ENCODE data around the gene MYLK4. TPM values are rescaled to one million over a fixed set of nuclear protein-coding genes. Genes with fewer than 3 reads are reported as not detected.

The MYLK4 gene
- total and polyA plus RNA-seq, 9 donors: 0.24 to 0.83 (median 0.50) TPM

- intact Hi-C loops (cut with DNase I): loop anchor here in 3 of 4 donors (5.0 to 10.0 kb wide), 3 partner anchors 282 to 1039 kb away; partner anchors contain the start of gene GMDS (in 1 of the 3)
- no peak overlapping the region for H3K4me3 ChIP-seq
- 94 to 99% (median 96%) methylated on average over 19 of the region's 19 CpGs for WGBS, 3 donors
- H3K36me3 ChIP-seq: no peaks in the 10 kb centered on the region
- H3K4me1 ChIP-seq (ENCODE audit: insufficient read depth): peaks cover 4% of the 10 kb centered on the region
- no peaks in the 10 kb centered on the region for H3K9me3 ChIP-seq
- H3K27me3 ChIP-seq: no peaks in the 10 kb centered on the region
- DNase-seq: no peak
- no peak overlapping the region for H3K27ac ChIP-seq
- TF ChIP-seq, protein P1, sequence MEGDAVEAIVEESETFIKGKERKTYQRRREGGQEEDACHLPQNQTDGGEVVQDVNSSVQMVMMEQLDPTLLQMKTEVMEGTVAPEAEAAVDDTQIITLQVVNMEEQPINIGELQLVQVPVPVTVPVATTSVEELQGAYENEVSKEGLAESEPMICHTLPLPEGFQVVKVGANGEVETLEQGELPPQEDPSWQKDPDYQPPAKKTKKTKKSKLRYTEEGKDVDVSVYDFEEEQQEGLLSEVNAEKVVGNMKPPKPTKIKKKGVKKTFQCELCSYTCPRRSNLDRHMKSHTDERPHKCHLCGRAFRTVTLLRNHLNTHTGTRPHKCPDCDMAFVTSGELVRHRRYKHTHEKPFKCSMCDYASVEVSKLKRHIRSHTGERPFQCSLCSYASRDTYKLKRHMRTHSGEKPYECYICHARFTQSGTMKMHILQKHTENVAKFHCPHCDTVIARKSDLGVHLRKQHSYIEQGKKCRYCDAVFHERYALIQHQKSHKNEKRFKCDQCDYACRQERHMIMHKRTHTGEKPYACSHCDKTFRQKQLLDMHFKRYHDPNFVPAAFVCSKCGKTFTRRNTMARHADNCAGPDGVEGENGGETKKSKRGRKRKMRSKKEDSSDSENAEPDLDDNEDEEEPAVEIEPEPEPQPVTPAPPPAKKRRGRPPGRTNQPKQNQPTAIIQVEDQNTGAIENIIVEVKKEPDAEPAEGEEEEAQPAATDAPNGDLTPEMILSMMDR (IDR thresholded peaks at IDR 0.05): no peak
- no peak for TF ChIP-seq EP300 (IDR thresholded peaks at IDR 0.05)
- TF ChIP-seq POLR2A (IDR thresholded peaks at IDR 0.05): no peak
Observed at GRCh38 chr6:2636672-2637071, 114.0 kb downstream of the MYLK4 start.

DNA sequence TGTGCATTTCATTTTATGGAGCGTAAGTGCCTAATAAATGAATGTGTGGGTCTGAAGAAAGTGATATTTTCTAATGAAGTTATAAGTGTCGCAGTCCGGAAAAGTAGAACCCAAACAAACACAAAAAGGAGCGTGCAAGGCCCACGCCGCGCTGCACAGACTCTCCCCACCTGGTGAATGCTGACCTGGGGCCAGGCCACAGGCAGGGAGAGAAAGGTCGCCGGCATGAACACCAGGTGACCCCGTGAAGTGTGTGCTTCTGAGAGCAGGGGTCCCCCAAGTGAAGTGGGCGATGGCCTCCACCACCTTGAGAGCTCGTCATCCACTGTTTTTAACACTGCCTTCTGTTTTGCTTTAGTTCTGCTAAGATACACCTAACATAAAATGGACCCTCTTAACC lies 114.8 kb downstream of the MYLK4 start:
- Histone ChIP-seq H3K4me1 (ENCODE audit: insufficient read depth) (peaks cover 5% of the 10 kb centered on the region), H3K36me3 (no peaks in the 10 kb centered on the region), H3K4me3 (no peak overlapping the region), H3K27ac (no peak overlapping the region), H3K27me3 (no peaks in the 10 kb centered on the region), H3K9me3 (no peaks in the 10 kb centered on the region)
- 90 to 96% (median 95%) methylated on average over 12 of the region's 12 CpGs for WGBS, 3 donors
- DNase-seq: no peak
- intact Hi-C loops (cut with DNase I): loop anchor here in 3 of 4 donors (5.0 to 10.0 kb wide), 3 partner anchors 281 to 1039 kb away; partner anchors contain the start of gene GMDS (in 1 of the 3)
- no peak for TF ChIP-seq POLR2A (IDR thresholded peaks at IDR 0.05)

- Histone ChIP-seq H3K4me1 (ENCODE audit: insufficient read depth) (peaks cover 5% of the 10 kb centered on the region), H3K4me3 (peak overlapping the region; percentile 41), H3K9me3 (no peaks in the 10 kb centered on the region), H3K27ac (peak overlapping the region; percentile 15 to 34), H3K36me3 (no peaks in the 10 kb centered on the region), H3K27me3 (no peaks in the 10 kb centered on the region)
- intact Hi-C loops (cut with DNase I): loop anchor here in 3 of 4 donors (5.0 to 10.0 kb wide), 3 partner anchors 280 to 1037 kb away; no protein-coding TSS in a partner anchor
- no peak for TF ChIP-seq EP300 (IDR thresholded peaks at IDR 0.05)
- TF ChIP-seq, protein P1 (IDR thresholded peaks at IDR 0.05): peak; percentile 91 to 99 (median 96)
- no peak for TF ChIP-seq POLR2A (IDR thresholded peaks at IDR 0.05)
- 0 to 1% (median 1%) methylated on average over 67 of the region's 67 CpGs for WGBS, 3 donors
- peak; percentile 82 to 91 (median 88) for DNase-seq
Observed at GRCh38 chr6:2634139-2634964, 116.4 kb downstream of the MYLK4 start.

GRCh38 chr6:2633736-2634135 lies 117.0 kb downstream of the MYLK4 start:
- WGBS, 3 donors: 25 to 40% (median 27%) methylated on average over 13 of the region's 13 CpGs
- no peaks in the 10 kb centered on the region for H3K9me3 ChIP-seq
- H3K36me3 ChIP-seq: no peaks in the 10 kb centered on the region
- peak overlapping the region; percentile 41 for H3K4me3 ChIP-seq
- peaks cover 5% of the 10 kb centered on the region for H3K4me1 ChIP-seq (ENCODE audit: insufficient read depth)
- DNase-seq: no peak
- intact Hi-C loops (cut with DNase I): loop anchor here in 3 of 4 donors (5.0 to 10.0 kb wide), 3 partner anchors 279 to 1036 kb away; no protein-coding TSS in a partner anchor
- TF ChIP-seq, protein P1 (IDR thresholded peaks at IDR 0.05): no peak
- TF ChIP-seq POLR2A (IDR thresholded peaks at IDR 0.05) (no peak), EP300 (IDR thresholded peaks at IDR 0.05) (no peak)
- H3K27me3 ChIP-seq: no peaks in the 10 kb centered on the region
- peak overlapping the region; percentile 15 to 34 for H3K27ac ChIP-seq
